ENCODE data around the gene HSPA12B.

HSPA12B gene

GRCh38 chr20:3738111-3739053 lies 5.9 kb downstream of the HSPA12B start:
- no peak for TF ChIP-seq CTCF (IDR thresholded peaks at IDR 0.05; ENCODE audit: low read depth, low read length)
- DNase-seq (ENCODE audit: extremely low read depth, low read depth), result no peak

GRCh38 chr20:3739054-3739925 lies 6.8 kb downstream of the HSPA12B start:
- DNase-seq (ENCODE audit: extremely low read depth, low read depth), result no peak
- no peak for TF ChIP-seq CTCF (IDR thresholded peaks at IDR 0.05; ENCODE audit: low read depth, low read length)

GRCh38 chr20:3739926-3740451 lies 7.5 kb downstream of the HSPA12B start:
- no peak for TF ChIP-seq CTCF (IDR thresholded peaks at IDR 0.05; ENCODE audit: low read depth, low read length)
- no peak for DNase-seq (ENCODE audit: extremely low read depth, low read depth)

GRCh38 chr20:3740615-3741301 lies 8.3 kb downstream of the HSPA12B start:
- DNase-seq (ENCODE audit: extremely low read depth, low read depth), result no peak
- TF ChIP-seq CTCF (IDR thresholded peaks at IDR 0.05; ENCODE audit: low read depth, low read length), result no peak

GRCh38 chr20:3741836-3742458 lies 9.5 kb downstream of the HSPA12B start:
- no peak for DNase-seq (ENCODE audit: extremely low read depth, low read depth)
- TF ChIP-seq CTCF (IDR thresholded peaks at IDR 0.05; ENCODE audit: low read depth, low read length), result no peak

- TF ChIP-seq CTCF (IDR thresholded peaks at IDR 0.05; ENCODE audit: low read depth, low read length), result no peak
- DNase-seq (ENCODE audit: extremely low read depth, low read depth), result no peak
Measured at GRCh38 chr20:3743251-3743650, 10.8 kb downstream of the HSPA12B start.
